Subcutaneous adipose tissue (tissue), 4 donors: ENCODE data around the gene PTPRE. TPM values are rescaled to one million over a fixed set of nuclear protein-coding genes. Genes with fewer than 3 reads are reported as not detected.

Experiments
- total RNA-seq, 4 donors: library from RNA; depleted of rRNA; stranded (reverse); fragments of >200 nt; gene quantifications; one replicate each; pipeline ENCODE4 v1.1.0, GENCODE V29; 2016
- TF ChIP-seq, protein P1 (sequence below): fragments of 450-650 bp; IDR thresholded peaks from one replicate; pipeline ENCODE4 v1.5.1; 2016; ENCODE audit warnings: low read depth, mild to moderate bottlenecking, control low read depth, antibody characterized with exemption, moderate library complexity

The PTPRE gene
- total RNA-seq, 4 donors from 2014 or later: 10.7 to 66.8 (median 27.9) TPM

DNA sequence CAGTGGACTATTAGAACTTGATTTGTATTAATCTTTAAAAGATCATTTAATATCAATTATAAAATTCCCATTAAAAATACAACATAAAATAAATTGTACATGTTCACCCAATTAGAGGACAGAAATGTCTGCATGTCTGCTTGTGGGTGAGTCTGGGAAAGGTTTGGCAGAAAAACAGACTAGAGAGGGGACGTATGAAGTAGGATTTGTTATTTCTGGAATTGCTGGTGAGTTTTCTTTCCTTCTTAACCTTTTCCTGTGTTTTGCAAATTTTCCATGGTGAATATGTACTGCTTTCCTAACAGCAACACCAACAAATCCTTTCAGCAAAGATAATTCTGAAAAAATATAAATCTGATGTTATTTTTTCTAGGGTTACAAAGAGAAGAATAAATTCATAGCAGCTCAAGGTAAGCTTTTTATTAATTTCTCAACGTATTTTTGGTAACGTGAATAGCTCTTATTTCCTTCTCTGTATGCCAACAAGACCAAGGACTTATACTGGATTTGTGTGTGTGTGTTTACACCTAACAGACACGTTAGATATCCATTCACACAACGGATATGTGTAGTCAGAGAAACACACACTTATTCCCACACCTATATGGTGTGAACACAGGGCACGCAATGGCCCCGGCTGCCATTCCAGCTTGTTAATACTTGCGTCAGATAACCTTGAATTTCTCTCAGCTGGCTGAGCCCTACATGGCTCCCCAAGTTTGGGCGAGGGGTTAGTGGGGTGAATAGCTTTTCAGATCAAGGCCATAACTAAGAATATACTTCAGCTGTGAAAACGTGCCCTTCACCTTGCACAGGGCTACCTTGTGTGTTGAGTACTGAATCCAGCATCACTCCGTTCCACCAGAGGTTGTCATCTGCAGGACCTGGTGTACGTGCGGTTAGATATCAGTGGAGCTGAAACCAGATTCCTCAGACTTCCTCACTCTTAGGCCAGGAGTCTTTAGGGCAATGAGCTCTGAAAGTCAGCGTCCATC, 154.7 kb downstream of the PTPRE start:
- TF ChIP-seq, protein P1, sequence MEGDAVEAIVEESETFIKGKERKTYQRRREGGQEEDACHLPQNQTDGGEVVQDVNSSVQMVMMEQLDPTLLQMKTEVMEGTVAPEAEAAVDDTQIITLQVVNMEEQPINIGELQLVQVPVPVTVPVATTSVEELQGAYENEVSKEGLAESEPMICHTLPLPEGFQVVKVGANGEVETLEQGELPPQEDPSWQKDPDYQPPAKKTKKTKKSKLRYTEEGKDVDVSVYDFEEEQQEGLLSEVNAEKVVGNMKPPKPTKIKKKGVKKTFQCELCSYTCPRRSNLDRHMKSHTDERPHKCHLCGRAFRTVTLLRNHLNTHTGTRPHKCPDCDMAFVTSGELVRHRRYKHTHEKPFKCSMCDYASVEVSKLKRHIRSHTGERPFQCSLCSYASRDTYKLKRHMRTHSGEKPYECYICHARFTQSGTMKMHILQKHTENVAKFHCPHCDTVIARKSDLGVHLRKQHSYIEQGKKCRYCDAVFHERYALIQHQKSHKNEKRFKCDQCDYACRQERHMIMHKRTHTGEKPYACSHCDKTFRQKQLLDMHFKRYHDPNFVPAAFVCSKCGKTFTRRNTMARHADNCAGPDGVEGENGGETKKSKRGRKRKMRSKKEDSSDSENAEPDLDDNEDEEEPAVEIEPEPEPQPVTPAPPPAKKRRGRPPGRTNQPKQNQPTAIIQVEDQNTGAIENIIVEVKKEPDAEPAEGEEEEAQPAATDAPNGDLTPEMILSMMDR: no peak

DNA sequence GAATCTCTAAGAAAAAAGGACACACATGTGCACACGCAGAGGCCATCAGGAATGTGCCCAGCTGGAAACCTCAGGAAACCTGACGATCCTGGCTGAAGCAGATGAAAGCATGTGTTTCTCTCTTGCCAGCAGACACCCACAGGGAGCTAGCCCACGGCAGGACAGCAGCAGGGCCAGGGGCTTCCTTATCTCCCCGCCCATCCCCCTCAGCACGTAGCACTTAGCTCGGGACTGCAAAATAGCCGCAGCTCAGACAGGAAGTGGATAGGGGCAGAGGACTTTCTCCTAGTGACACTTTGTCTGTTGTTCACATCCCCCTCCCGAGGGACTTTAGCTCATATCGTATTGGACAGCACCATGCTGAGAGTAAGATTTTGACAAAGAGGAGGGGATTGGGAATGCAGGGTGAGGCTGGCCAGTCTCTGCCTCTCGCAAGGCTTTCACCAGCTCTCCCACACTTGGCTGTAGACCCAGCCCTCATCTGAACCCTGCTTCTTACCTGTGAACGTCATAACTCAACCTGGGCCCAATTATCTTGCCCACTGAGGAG, 155.5 kb downstream of the PTPRE start:
- TF ChIP-seq, protein P1: no peak

DNA sequence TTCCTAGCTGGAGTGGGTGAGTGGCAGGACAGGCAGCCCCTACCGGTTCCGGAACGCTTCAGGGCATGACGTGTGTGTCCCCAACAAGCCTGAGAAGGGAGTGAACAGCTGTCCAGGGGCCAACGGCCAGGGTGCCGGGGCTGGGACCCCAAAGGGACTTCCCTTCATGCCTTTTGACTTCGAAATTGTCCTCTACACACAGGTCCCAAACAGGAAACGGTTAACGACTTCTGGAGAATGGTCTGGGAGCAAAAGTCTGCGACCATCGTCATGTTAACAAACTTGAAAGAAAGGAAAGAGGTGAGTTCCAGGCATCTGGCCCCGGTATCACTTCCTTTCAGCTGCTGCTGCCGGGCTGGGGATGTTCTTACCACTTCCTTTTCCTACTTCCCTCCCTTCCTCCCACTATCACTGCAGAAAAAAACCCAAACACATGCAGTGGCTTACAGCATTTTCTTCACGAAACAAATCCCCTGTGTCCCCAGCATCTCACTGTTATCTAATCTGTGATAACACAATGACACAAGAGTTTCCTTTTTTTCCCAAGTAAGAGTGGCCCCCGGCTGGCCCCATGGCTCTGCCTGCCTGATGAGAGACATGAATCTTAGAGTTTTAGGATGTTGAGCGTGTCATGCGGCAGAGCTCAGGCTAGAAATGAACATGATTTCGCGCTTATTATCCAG, 156.1 kb downstream of the PTPRE start:
- TF ChIP-seq, protein P1: no peak

DNA sequence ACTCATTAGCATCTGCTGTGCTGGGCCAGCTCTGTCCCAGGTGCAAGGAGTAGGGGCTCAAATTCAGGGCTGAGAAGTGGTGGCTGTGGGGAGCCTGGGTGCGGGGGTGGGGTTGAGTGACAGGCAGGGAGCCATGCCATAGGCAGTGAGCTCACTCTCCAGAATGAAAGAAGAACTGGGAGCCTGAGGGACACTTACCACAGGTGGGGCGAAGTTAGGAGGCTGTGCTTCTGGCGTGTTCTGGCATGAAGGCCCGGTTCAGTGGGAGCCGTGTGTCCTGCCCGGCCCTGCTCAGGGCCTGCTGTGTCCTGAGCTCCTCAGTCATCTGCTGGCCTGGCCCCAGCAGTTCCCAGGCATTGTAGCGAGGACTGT, 156.8 kb downstream of the PTPRE start:
- TF ChIP-seq, protein P1: no peak

DNA sequence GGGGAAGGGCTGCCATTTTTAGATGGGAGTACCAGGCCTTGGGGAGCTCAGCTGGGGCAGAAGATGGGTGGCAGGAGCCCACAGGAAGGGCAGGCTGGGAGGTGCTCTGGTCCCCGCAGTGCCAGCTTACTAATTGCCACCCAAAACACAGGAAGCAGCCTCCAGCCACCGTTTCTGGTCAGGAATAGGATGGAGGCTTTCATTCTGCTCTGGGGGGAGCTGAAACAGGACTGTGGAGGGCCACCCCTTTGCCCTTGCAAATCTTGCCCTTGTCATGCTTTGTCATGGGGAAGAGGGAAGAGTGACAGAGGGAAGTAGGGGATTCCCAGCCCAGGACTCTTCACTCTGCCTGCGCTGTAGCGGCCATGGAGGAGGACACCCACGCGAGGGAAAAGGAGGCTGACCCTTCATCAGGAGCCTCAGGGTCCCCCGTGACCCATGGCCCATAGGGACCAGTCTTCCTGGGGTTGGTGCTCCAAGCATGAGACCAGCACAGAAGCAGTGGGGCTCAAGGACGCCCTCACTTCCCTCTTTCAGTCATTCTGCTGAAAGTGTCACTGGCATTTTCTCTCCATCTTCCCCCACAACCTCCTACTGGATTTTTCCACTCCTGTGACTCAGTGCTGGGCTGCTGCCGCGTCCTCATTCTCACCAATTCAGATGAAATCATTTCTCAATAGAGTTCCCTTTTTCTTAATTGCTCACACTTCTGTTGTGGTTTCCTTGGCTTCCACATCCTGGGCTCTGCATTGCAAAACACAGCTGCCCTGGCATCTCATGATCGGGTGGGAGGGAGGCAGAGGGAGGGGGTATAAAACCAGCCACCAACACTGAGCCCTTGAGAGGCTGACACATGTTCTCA, 157.4 kb downstream of the PTPRE start:
- TF ChIP-seq, protein P1: no peak

DNA sequence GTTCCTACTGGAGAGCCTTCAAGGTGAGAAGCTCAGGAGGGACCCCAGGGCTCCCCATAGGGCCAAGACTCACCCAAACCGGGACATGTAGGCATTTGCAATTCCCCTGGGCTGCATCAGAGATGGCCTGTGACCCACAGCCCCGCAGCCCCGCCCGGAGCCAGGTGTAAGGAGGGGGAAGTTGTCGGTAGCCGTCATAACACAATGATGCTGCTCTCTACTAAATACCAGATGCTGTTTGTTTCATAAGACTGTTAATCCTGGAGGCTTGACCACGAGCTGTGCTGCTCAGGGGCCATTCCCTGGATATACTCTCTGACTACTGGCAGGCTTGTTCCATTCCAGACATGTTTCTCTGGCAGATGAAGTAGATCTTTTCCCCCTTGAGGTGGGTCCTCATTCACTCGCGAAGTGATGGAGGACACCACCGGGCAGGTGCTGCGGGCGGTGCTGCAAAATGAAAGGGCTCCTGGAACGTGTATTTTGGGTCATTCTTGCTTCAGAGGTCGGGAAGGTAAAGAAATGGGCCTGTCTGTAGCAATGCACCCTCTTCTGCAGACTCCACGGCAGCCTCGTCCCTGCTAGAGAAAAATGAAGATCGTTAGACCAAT, 158.2 kb downstream of the PTPRE start:
- TF ChIP-seq, protein P1: no peak
